Retinal pigment epithelial cell (primary cell): ENCODE measurements around the gene NEO1.
"Not testable (repeated sequence)": the region's sequence is repeated elsewhere in the genome, so short reads cannot be mapped to it uniquely, and the experiment has no call there.

Source experiments
- DNase-seq: peaks from one replicate; pipeline ENCODE4 v3.0.0-alpha.2; 2010; ENCODE audit warnings: low read depth
- H3K4me3 ChIP-seq: 2 replicates; pipeline ENCODE4 v1.5.1; 2011; ENCODE audit warnings: mild to moderate bottlenecking, low read length, control low read depth, moderate library complexity
- TF ChIP-seq, protein P1 (sequence below): conservative IDR thresholded peaks from 2 replicates; pipeline ENCODE4 v1.5.1; 2011; ENCODE audit warnings: low read depth, low read length, control low read depth, inconsistent platforms

NEO1 gene

DNA sequence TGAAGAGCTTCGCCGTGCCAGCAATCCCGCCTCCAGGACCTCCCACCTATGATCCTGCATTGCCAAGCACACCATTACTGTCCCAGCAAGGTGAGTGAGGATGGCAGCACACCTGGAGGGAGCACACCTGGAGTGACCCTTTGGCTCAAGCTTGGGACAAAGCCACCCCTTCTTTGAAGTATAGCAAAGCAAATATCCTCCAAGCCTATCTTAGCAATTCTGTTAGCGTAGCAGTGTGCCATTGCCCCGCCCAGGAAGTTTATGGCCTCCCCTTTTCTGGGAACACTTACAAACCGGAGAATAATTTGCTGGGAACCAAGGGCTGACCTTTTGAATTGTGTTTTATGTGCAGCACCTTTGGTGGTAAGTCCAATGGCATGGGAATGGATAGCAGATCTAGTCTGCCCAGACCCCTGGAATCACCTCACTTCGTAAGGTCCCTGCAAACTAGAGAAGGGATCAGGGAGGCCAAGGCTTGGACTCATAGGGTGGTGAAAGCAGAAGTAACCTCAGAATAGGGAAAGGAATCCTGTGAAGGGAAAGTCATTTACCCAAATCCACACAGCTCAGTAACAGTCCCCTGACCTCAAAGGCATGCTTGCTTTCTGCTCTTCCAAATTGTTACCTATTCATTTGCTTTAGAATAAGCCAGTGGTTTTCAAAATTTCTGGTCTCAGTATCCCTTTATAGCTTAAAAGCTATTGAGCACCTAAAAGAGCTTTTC, 246.4 kb downstream of the NEO1 start:
- DNase-seq, result no peak
- TF ChIP-seq, protein P1, sequence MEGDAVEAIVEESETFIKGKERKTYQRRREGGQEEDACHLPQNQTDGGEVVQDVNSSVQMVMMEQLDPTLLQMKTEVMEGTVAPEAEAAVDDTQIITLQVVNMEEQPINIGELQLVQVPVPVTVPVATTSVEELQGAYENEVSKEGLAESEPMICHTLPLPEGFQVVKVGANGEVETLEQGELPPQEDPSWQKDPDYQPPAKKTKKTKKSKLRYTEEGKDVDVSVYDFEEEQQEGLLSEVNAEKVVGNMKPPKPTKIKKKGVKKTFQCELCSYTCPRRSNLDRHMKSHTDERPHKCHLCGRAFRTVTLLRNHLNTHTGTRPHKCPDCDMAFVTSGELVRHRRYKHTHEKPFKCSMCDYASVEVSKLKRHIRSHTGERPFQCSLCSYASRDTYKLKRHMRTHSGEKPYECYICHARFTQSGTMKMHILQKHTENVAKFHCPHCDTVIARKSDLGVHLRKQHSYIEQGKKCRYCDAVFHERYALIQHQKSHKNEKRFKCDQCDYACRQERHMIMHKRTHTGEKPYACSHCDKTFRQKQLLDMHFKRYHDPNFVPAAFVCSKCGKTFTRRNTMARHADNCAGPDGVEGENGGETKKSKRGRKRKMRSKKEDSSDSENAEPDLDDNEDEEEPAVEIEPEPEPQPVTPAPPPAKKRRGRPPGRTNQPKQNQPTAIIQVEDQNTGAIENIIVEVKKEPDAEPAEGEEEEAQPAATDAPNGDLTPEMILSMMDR, result no peak
- H3K4me3 ChIP-seq, result no peak overlapping the region

DNA sequence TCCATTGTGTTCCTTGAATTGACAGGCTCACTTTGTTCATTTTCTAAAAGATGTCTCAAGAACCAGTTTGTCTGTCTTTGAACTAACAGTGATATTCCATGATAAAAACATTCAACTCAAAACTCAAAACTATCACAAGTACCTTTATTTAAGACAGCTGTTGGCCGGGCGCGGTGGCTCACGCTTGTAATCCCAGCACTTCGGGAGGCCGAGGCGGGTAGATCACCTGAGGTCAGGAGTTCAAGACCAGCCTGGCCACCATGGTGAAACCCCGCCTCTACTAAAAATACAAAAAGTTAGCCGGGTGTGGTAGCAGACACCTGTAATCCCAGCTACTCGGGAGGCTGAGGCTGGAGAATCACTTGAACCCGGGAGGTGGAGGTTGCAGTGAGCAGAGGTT, 248.0 kb downstream of the NEO1 start:
- not testable (repeated sequence) for DNase-seq, H3K4me3 ChIP-seq

DNA sequence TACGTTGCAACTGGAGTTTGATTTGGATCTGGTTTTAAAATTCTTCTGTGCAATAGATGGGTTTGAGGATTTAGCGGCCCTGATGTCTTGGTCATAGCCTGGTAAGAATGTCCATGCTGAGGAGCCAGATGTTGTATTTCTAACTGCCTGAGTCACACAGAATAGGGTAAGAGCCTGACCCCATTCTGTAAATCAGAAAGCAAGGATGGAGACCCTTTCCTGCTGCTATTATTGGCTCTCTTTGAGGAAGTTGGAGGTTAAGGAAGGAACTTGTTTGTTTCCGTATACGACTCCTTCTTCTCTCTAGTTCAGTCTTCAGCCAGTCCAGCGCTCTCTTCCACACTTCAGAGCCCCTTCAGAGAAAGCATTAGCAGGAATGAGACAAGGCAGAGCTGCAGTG, 251.4 kb downstream of the NEO1 start:
- H3K4me3 ChIP-seq, result no peak overlapping the region
- TF ChIP-seq, protein P1, result no peak

DNA sequence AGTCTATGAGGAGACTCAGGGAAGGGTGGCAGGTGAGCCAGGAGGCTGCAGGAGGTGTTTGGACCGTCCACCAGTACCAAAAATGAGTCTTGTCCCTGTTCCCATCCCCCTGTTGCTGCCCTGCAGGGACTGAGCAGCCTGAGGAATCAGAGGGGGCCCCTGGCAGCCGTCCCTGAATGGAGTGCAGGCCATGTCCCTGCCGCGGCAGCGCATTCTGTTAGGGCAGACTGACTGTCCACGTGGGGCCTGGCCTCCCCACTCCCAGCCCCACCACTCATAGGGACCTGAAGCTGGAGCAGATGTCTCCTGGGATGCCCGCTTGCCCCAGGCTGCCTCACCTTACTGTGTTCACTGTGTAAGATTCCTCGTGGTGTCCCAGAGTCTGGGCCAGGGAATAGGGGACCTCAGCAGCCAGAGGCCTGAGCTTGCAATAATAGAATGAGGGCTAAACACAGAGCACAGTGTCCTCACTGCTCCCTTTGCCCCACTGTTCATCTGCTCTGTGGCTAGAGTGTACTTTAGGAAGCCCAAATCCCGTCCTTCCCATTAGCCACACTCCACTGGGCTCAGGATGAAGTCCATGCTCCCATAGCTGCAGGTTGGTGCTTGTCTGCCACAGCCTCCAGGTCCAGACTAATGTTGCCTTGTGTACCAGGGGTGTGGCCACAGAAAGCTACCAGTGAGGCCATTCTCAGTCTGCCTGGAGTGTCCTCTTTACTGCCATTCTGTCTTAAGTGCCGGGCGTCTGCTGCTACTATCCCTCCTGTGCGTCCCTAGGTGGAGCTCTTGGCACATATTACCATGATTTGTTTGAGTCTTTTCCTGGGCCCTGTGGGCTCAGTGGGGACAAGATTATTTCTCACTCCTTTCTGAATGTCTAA, 253.3 kb downstream of the NEO1 start:
- no peak overlapping the region for H3K4me3 ChIP-seq
- DNase-seq, result peak; percentile 24

More for the DNA sequence above, 251.4 kb downstream of the NEO1 start:
- no peak for DNase-seq

DNA sequence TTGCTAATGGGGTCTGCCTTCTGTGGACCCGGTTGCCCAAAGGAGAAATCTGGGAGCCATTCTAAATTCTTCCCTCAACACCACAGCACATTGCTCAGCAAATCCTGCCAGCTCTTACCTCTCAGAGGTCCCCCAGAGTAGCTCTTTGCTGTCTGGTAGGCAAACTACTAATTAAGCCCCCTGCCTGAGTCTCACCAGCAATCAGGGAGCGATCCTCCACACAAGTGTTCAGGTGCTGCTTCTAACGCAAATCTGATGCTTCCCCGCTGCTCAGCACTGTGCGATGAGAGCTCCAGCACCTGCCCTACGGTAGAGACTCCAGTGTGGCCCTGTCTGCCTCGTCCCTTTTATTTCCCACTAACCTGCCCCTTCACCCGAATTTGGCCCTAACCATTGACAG, 256.0 kb downstream of the NEO1 start:
- TF ChIP-seq, protein P1, result no peak
- no peak overlapping the region for H3K4me3 ChIP-seq
- no peak for DNase-seq

More for the DNA sequence above, 253.3 kb downstream of the NEO1 start:
- TF ChIP-seq, protein P1, result peak; percentile 73

DNA sequence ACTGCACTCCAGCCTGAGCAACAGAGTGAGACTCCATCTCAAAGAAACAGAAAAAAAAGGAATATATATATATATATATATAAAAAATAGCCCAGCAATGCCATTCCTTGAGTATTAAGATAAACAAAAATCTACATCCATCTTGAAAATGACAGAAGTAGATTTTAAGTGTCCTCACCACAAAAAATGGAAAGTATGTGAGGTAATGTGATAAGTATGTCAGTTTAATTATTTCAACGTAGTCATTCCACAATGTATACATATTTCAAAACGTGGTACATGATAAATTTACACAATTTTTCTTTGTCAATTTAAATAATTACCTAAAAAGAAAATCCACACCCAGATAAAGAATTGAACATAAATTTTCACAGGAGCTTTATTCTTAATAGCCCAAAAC, 261.6 kb downstream of the NEO1 start:
- no peak overlapping the region for H3K4me3 ChIP-seq
- DNase-seq, result no peak
- TF ChIP-seq, protein P1, result no peak

DNA sequence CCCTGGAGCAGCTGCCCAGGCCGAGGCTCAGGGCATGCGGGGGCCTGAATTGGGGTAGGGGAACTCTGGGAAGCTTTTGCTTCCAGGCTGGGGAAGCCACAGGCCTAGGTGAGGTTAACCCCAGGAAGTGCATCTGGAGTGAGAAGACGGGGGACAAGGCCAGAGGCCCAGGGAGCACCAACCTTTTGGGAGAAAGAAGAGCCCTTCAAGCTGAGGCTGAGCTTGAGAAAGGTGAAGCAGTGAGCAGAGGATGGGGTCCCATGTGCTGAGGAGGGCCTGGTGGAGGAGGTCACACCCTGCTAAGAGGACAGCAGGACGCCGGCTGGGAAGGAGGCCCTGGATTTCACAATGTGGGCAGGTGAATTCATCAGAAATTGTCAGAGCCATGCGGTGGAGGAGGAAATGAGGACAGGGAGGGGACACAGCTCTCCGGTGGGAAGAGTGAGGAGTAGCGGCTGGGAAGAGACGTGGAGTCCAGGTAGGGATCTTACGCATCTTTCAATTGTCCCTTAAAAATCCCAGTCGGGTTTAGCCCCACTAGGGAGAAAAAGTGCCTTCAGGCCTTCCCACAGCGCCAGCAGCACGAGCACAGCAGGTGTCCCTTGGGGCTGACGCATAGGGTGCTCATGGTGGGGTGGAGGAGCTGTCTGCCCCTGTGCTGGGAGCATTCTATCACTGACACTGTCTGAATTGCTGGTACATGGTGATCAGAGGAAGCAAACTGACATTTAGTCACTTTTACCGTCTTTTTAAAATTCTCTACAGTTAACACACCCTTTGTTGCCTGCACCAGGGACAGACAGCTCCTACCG, 265.6 kb downstream of the NEO1 start:
- TF ChIP-seq, protein P1, result no peak
- no peak for DNase-seq
- no peak overlapping the region for H3K4me3 ChIP-seq
